WTC11 (cell line): ENCODE results near the gene SIAH3. TPM values are rescaled to one million over a fixed set of nuclear protein-coding genes. Genes with fewer than 3 reads are reported as not detected.

Experiments
- ATAC-seq: fragments of 200-7000 bp; cut with Tn5 transposase; 2 replicates; pipeline ENCODE4 v1.10.0; 2021; ENCODE audit warnings: mild to moderate bottlenecking, moderate library complexity
- CTCF ChIA-PET: fragments of 300-600 bp; sonication (Branson Sonifier 250); formaldehyde crosslinking; loops from one replicate; lab custom pipeline; 2021; ENCODE audit warnings: antibody characterized with exemption; lab: Charles Lee
- POLR2A ChIA-PET: fragments of 350-600 bp; sonication (Branson Sonifier 250); formaldehyde crosslinking; loops from one replicate; lab custom pipeline; 2021; ENCODE audit warnings: antibody characterized with exemption; lab: Charles Lee
- DNase-seq: peaks from one replicate; pipeline ENCODE4 v3.0.0; 2021; ENCODE audit warnings: low spot score
- H3K27ac Mint-ChIP-seq: 2 replicates; pipeline ENCODE4 v1.8.0; 2021; ENCODE audit warnings: mixed read lengths
- H3K27me3 Mint-ChIP-seq: 2 replicates; pipeline ENCODE4 v1.8.0; 2021; ENCODE audit warnings: low read depth, mild to moderate bottlenecking, moderate library complexity, mixed read lengths
- H3K36me3 Mint-ChIP-seq: 2 replicates; pipeline ENCODE4 v1.8.0; 2021; ENCODE audit warnings: mixed read lengths
- H3K4me1 Mint-ChIP-seq: 2 replicates; pipeline ENCODE4 v1.8.0; 2022; ENCODE audit warnings: mixed read lengths
- H3K4me3 Mint-ChIP-seq: 2 replicates; pipeline ENCODE4 v1.8.0; 2021; ENCODE audit warnings: mild to moderate bottlenecking, moderate library complexity, mixed read lengths
- H3K9me3 Mint-ChIP-seq: 2 replicates; pipeline ENCODE4 v1.8.0; 2021; ENCODE audit warnings: mixed read lengths
- AFF4 ChIP-seq: sonication (generic); formaldehyde crosslinking; IDR thresholded peaks from 2 replicates; pipeline ENCODE4 v1.8.1; 2023; ENCODE audit warnings: mild to moderate bottlenecking, missing genetic modification reagents, borderline replicate concordance
- EMX1 ChIP-seq: fragments of 250-450 bp; sonication (Bioruptor Pico); IDR thresholded peaks from 2 replicates; pipeline ENCODE4 v1.8.0; 2021; ENCODE audit warnings: mild to moderate bottlenecking
- FOXK1 ChIP-seq: sonication (generic); formaldehyde crosslinking; IDR thresholded peaks from 2 replicates; pipeline ENCODE4 v1.8.0; 2022; ENCODE audit warnings: mild to moderate bottlenecking, moderate library complexity, missing genetic modification reagents
- IRF2 ChIP-seq: sonication (generic); formaldehyde crosslinking; IDR thresholded peaks from 2 replicates; pipeline ENCODE4 v1.8.0; 2022; ENCODE audit warnings: low read depth, missing genetic modification reagents, borderline replicate concordance
- JUN ChIP-seq: sonication (generic); formaldehyde crosslinking; IDR thresholded peaks from 2 replicates; pipeline ENCODE4 v1.8.0; 2023; ENCODE audit warnings: mild to moderate bottlenecking, missing genetic modification reagents
- KAT7 ChIP-seq: sonication (generic); formaldehyde crosslinking; IDR thresholded peaks from 2 replicates; pipeline ENCODE4 v1.8.1; 2023; ENCODE audit warnings: missing genetic modification reagents, mild to moderate bottlenecking, borderline replicate concordance
- NFYB ChIP-seq: sonication (generic); formaldehyde crosslinking; conservative IDR thresholded peaks from 2 replicates; pipeline ENCODE4 v1.8.0; 2022; ENCODE audit warnings: low read depth, missing genetic modification reagents
- PRRX2 ChIP-seq: fragments of 250-450 bp; sonication (Bioruptor Pico); IDR thresholded peaks from 2 replicates; pipeline ENCODE4 v1.8.0; 2021; ENCODE audit warnings: mild to moderate bottlenecking
- SMAD4 ChIP-seq: sonication (generic); formaldehyde crosslinking; IDR thresholded peaks from 2 replicates; pipeline ENCODE4 v1.8.0; 2022; ENCODE audit warnings: mild to moderate bottlenecking, missing genetic modification reagents
- ZBTB21 ChIP-seq: sonication (generic); formaldehyde crosslinking; IDR thresholded peaks from 2 replicates; pipeline ENCODE4 v1.8.1; 2023; ENCODE audit warnings: mild to moderate bottlenecking, missing genetic modification reagents, borderline replicate concordance
- ZBTB43 ChIP-seq: sonication (generic); formaldehyde crosslinking; IDR thresholded peaks from 2 replicates; pipeline ENCODE4 v1.8.1; 2023; ENCODE audit warnings: mild to moderate bottlenecking, missing genetic modification reagents
- ZNF138 ChIP-seq: sonication (generic); formaldehyde crosslinking; conservative IDR thresholded peaks from 2 replicates; pipeline ENCODE4 v1.8.1; 2022; ENCODE audit warnings: mild to moderate bottlenecking, moderate library complexity, missing genetic modification reagents
- ZNF219 ChIP-seq: sonication (generic); formaldehyde crosslinking; IDR thresholded peaks from 2 replicates; pipeline ENCODE4 v1.8.0; 2023; ENCODE audit warnings: missing genetic modification reagents, mild to moderate bottlenecking, borderline replicate concordance
- ZNF317 ChIP-seq: sonication (generic); formaldehyde crosslinking; IDR thresholded peaks from 2 replicates; pipeline ENCODE4 v1.8.1; 2023; ENCODE audit warnings: low read depth, mild to moderate bottlenecking, moderate library complexity, missing genetic modification reagents, borderline replicate concordance
- total RNA-seq: library from RNA; stranded (reverse); gene quantifications from 3 replicates; pipeline ENCODE4 v1.2.3, GENCODE V29; 2021
- TF ChIP-seq, protein P1 (sequence below): sonication (generic); formaldehyde crosslinking; conservative IDR thresholded peaks from 2 replicates; pipeline ENCODE4 v1.8.1; 2022; ENCODE audit warnings: mild to moderate bottlenecking, missing genetic modification reagents
- TF ChIP-seq, protein P2 (sequence below): fragments of 250-450 bp; sonication (Bioruptor Pico); IDR thresholded peaks from 2 replicates; pipeline ENCODE4 v1.9.0; 2021; ENCODE audit warnings: mild to moderate bottlenecking
- TF ChIP-seq, protein P3 (sequence below): sonication (generic); formaldehyde crosslinking; IDR thresholded peaks from 2 replicates; pipeline ENCODE4 v1.8.1; 2022; ENCODE audit warnings: missing genetic modification reagents, borderline replicate concordance
- TF ChIP-seq, protein P4 (sequence below): sonication (generic); formaldehyde crosslinking; IDR thresholded peaks from 2 replicates; pipeline ENCODE4 v1.8.1; 2023; ENCODE audit warnings: mild to moderate bottlenecking, missing genetic modification reagents, moderate library complexity

The SIAH3 gene
- total RNA-seq, 1 experiment from 2014 or later: 0.31 TPM

DNA sequence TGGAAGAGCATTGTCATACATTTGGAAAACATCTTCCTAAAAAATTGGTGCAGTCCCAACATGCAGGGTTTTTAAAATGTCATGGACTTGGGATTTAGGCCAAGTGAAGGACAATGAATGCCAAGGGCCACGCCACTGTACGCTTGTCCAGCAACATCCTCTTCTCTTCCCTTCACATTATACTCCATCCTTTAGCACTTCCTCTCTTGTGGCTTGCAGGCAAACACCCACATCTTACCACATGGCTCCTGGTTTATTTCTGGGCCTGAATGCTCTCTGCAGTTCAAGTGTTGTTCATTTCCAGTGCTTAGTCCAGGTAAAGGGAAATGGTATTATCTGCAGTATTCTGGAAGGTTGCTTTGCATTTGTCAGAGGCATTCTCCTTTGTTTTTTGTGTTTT is 104.5 kb downstream of the SIAH3 start:
- Mint-ChIP-seq H3K36me3 (no peaks in the 10 kb centered on the region), H3K27me3 (no peaks in the 10 kb centered on the region; the same call in 1 of the 2 replicates), H3K9me3 (0 out of 2 replicates have a peak, but pooled peaks cover 4% of the 10 kb centered on the region), H3K4me1 (peaks cover 9% of the 10 kb centered on the region), H3K4me3 (no peak overlapping the region), H3K27ac (no peak overlapping the region)
- POLR2A ChIA-PET: no interaction called here
- CTCF ChIA-PET: no interaction called here
- DNase-seq (no peak), ATAC-seq (no peak)
- no peak for TF ChIP-seq FOXK1 (CRISPR knock-in tag)
- TF ChIP-seq, protein P1, sequence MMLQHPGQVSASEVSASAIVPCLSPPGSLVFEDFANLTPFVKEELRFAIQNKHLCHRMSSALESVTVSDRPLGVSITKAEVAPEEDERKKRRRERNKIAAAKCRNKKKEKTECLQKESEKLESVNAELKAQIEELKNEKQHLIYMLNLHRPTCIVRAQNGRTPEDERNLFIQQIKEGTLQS (CRISPR knock-in tag): no peak
- no peak for TF ChIP-seq PRRX2
- TF ChIP-seq ZBTB43: no peak
- TF ChIP-seq, protein P2, sequence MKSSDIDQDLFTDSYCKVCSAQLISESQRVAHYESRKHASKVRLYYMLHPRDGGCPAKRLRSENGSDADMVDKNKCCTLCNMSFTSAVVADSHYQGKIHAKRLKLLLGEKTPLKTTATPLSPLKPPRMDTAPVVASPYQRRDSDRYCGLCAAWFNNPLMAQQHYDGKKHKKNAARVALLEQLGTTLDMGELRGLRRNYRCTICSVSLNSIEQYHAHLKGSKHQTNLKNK (CRISPR knock-in tag): no peak
- TF ChIP-seq ZNF317 (CRISPR knock-in tag): no peak
- no peak for TF ChIP-seq AFF4 (CRISPR knock-in tag)
- no peak for TF ChIP-seq NFYB (CRISPR knock-in tag)
- TF ChIP-seq ZNF138: no peak
- TF ChIP-seq SMAD4 (CRISPR knock-in tag): no peak
- TF ChIP-seq, protein P3, sequence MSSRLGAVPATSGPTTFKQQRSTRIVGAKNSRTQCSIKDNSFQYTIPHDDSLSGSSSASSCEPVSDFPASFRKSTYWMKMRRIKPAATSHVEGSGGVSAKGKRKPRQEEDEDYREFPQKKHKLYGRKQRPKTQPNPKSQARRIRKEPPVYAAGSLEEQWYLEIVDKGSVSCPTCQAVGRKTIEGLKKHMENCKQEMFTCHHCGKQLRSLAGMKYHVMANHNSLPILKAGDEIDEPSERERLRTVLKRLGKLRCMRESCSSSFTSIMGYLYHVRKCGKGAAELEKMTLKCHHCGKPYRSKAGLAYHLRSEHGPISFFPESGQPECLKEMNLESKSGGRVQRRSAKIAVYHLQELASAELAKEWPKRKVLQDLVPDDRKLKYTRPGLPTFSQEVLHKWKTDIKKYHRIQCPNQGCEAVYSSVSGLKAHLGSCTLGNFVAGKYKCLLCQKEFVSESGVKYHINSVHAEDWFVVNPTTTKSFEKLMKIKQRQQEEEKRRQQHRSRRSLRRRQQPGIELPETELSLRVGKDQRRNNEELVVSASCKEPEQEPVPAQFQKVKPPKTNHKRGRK (CRISPR knock-in tag): no peak
- no peak for TF ChIP-seq IRF2 (CRISPR knock-in tag)

DNA sequence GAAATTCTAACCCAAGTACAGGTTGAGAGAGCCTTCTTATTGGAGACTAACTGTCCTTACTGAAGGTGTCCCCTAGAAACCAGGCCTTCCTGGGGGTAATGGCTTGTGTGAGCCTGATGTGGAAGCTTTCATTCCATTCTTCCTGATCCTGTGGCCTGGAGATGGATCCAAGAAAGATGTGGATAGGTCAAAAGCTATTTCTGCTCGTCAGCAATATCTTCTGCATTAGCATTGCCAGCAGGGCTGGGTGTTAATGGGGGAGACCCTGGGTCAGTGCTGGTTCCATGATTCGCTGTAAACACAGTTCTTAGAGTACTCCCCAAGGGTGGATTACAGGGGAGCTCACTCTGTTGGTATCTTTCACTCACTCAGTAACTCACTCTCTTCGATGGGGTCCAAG is 106.6 kb downstream of the SIAH3 start:
- Mint-ChIP-seq H3K4me3 (no peak overlapping the region), H3K4me1 (peaks cover 6% of the 10 kb centered on the region), H3K9me3 (0 out of 2 replicates have a peak, but pooled peaks cover 4% of the 10 kb centered on the region), H3K27ac (no peak overlapping the region), H3K36me3 (no peaks in the 10 kb centered on the region), H3K27me3 (no peaks in the 10 kb centered on the region; the same call in 1 of the 2 replicates)
- DNase-seq (no peak), ATAC-seq (no peak)
- POLR2A ChIA-PET: no interaction called here
- CTCF ChIA-PET: interaction anchor here (1.4 kb wide), 1 partner anchor 16 kb away, joined by 3 read pairs; no protein-coding TSS in a partner anchor
- TF ChIP-seq KAT7 (CRISPR knock-in tag) (no peak), ZNF219 (CRISPR knock-in tag) (no peak), ZBTB21 (CRISPR knock-in tag) (no peak), NFYB (CRISPR knock-in tag) (no peak), EMX1 (CRISPR knock-in tag) (no peak), JUN (no peak)
- TF ChIP-seq, protein P4, sequence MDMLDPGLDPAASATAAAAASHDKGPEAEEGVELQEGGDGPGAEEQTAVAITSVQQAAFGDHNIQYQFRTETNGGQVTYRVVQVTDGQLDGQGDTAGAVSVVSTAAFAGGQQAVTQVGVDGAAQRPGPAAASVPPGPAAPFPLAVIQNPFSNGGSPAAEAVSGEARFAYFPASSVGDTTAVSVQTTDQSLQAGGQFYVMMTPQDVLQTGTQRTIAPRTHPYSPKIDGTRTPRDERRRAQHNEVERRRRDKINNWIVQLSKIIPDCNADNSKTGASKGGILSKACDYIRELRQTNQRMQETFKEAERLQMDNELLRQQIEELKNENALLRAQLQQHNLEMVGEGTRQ (CRISPR knock-in tag): no peak
